ENCODE measurements around the gene SCCPDH. TPM values are rescaled to one million over a fixed set of nuclear protein-coding genes. Genes with fewer than 3 reads are reported as not detected.
A peak's percentile ranks its signal among the peaks of the same experiment; 100 is the strongest.

Gene SCCPDH
- total RNA-seq, 4 donors from 2014 or later, result 28.3 to 43.0 (median 35.1) TPM

DNA sequence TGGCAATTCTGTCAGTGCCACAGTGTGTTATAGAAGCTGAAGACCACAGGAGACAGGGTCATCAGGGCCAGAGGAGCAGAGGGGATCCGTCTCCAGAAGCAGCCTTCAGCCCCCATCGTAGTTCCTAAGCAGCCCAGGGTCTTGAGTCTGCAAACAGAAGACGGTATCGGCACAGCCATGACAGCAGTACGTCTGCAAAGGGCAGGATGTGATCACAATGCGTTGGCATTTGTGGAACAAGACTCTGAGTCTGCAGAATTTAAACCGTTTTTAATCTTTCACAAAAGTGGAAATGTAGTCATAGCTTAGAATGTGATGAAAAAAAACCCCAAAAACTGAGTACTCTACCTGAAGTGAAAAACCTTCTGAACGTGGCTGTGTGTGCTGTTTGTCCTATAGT lies 44.0 kb upstream of the SCCPDH start:
- Histone ChIP-seq H3K4me1 (peaks cover 37 to 38% of the 10 kb centered on the region in 2 donors), H3K9me3 (no peaks in the 10 kb centered on the region), H3K4me3 (peak overlapping the region in 1 of 4 donors; percentile 14), H3K27ac (peak overlapping the region in 3 of 4 donors; percentile 0 to 65 (median 54)), H3K27me3 (no peaks in the 10 kb centered on the region), H3K36me3 (no peaks in the 10 kb centered on the region)
- intact Hi-C loops (cut with DNase I; ENCODE audit: low total_unique reads), result no loop called here
- ATAC-seq (no peak), DNase-seq (no peak)
- TF ChIP-seq CTCF (IDR thresholded peaks at IDR 0.05 in 4 of 5, conservative IDR thresholded peaks at IDR 0.05 in 1 of 5) (no peak), POLR2A (IDR thresholded peaks at IDR 0.05) (no peak)
- in situ Hi-C loops (cut with MboI; ENCODE audit: low sequenced_read_pairs in 4 of 4), result no loop called here

GRCh38 chr1:246680696-246681130 lies 43.5 kb upstream of the SCCPDH start:
- Histone ChIP-seq H3K9me3 (no peaks in the 10 kb centered on the region), H3K4me3 (peak overlapping the region in 1 of 4 donors; percentile 14), H3K27ac (peak overlapping the region in 3 of 4 donors; percentile 0 to 65 (median 54)), H3K4me1 (peaks cover 37 to 38% of the 10 kb centered on the region in 2 donors), H3K36me3 (no peaks in the 10 kb centered on the region), H3K27me3 (no peaks in the 10 kb centered on the region)
- intact Hi-C loops (cut with DNase I; ENCODE audit: low total_unique reads) (no loop called here), in situ Hi-C loops (cut with MboI; ENCODE audit: low sequenced_read_pairs in 4 of 4) (no loop called here)
- TF ChIP-seq POLR2A (IDR thresholded peaks at IDR 0.05) (no peak), CTCF (IDR thresholded peaks at IDR 0.05 in 4 of 5, conservative IDR thresholded peaks at IDR 0.05 in 1 of 5) (no peak)
- DNase-seq (no peak), ATAC-seq (peak in 1 of 2 donors; percentile 36)

DNA sequence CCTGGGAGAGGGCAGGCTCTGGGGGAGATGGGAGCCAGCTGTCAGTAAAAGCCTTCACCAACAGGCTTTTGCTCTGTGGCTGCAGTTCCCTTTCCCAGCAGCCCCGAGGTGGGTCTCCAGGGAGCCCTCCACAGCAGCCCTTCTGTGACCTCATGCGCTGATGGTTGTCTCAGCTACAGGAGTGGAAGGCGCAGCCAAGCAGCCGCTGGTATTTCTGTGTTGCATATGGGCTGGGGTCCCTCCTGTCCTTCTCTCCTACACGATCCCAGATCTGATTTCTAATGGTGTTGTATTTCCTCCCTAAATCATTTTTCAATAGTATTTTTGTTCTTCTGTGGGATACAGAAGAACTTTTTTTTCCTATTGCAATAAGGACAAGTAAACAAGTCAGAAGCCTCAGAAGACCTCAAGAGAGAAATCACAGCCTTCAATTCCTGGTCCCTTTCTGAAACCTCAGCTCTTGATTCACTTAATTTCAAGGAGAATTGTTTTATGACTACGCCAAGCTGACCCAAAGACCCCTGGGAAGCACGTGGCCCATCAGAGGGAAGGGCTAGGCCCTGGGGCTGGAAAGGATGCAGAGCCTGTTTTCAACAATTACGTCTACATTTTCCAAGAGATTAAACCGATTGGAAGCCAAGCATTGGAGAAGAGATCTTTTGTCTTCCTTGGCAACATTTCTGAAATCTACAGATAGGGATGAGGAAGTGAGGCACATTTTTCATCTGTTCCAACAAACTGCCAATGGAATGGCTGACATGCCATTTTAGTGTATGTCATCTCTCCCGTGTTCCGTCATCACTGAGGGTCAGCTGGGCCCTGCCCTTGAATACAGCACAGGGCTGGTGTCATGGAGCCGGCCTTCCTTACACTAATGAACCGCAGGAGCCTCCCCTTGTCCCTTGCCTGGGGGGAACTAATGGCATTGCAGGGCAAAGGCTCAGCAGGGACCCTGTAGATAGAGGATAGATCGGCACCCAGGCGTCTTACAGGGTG lies 42.0 kb upstream of the SCCPDH start:
- H3K27me3 ChIP-seq, result no peaks in the 10 kb centered on the region
- H3K36me3 ChIP-seq, result no peaks in the 10 kb centered on the region
- no peaks in the 10 kb centered on the region for H3K9me3 ChIP-seq
- ATAC-seq, result peak in 1 of 2 donors; percentile 7
- intact Hi-C loops (cut with DNase I; ENCODE audit: low total_unique reads) (no loop called here), in situ Hi-C loops (cut with MboI; ENCODE audit: low sequenced_read_pairs in 4 of 4) (no loop called here)
- DNase-seq, result no peak
- H3K27ac ChIP-seq, result peak overlapping the region in 3 of 4 donors; percentile 2 to 65 (median 56)
- H3K4me1 ChIP-seq, result peaks cover 36 to 37% of the 10 kb centered on the region in 2 donors
- no peak for TF ChIP-seq POLR2A (IDR thresholded peaks at IDR 0.05)
- TF ChIP-seq CTCF (IDR thresholded peaks at IDR 0.05 in 4 of 5, conservative IDR thresholded peaks at IDR 0.05 in 1 of 5), result no peak
- H3K4me3 ChIP-seq, result no peak overlapping the region

DNA sequence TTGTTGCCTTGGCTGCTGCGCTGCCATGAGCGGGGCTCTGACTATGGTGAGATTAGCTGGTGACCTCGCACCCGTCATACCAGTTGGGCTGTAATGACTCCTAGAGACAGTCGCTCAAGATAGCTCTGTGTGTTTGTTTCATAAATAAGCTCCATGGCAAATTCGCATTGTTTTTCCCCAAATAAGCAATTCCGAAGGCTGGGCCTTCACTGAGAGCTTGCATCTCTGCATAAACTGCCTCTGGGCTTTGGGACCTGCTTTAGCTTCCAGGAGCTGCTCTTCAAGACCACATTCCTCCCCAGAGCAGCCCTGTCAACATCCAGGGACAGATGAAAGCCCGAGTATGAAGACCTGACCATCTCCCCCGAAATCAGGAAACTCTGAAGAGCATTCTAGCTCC lies 40.7 kb upstream of the SCCPDH start:
- no peak overlapping the region for H3K27ac ChIP-seq
- in situ Hi-C loops (cut with MboI; ENCODE audit: low sequenced_read_pairs in 4 of 4), result no loop called here

More for the DNA sequence above, 40.7 kb upstream of the SCCPDH start:
- Histone ChIP-seq H3K4me3 (no peak overlapping the region), H3K9me3 (no peaks in the 10 kb centered on the region), H3K36me3 (no peaks in the 10 kb centered on the region), H3K27me3 (no peaks in the 10 kb centered on the region), H3K4me1 (peaks cover 26 to 32% of the 10 kb centered on the region in 2 donors)
- intact Hi-C loops (cut with DNase I; ENCODE audit: low total_unique reads), result no loop called here
- no peak for TF ChIP-seq CTCF (IDR thresholded peaks at IDR 0.05 in 4 of 5, conservative IDR thresholded peaks at IDR 0.05 in 1 of 5)
- TF ChIP-seq POLR2A (IDR thresholded peaks at IDR 0.05), result no peak
- no peak for ATAC-seq
- no peak for DNase-seq

All from gastrocnemius medialis (tissue), 4 donors.